Caki2 (cell line): ENCODE data around the gene CTNNB1. TPM values are rescaled to one million over a fixed set of nuclear protein-coding genes. Genes with fewer than 3 reads are reported as not detected.
"Not testable (repeated sequence)": the region's sequence is repeated elsewhere in the genome, so short reads cannot be mapped to it uniquely, and the experiment has no call there.

Experiments used
- DNase-seq: peaks from one replicate; pipeline ENCODE4 v3.0.0-alpha.2; 2015; ENCODE audit warnings: low read depth
- in situ Hi-C: cut with HindIII; loops from 2 replicates; pipeline ENCODE4 v1.10.0; 2016; ENCODE audit warnings: low sequenced_read_pairs, low pct_unique_long_range_greater_than_20kb, mixed read lengths
- total RNA-seq: library from RNA; depleted of rRNA; stranded (reverse); fragments of >200 nt; shearing (Covaris generic); gene quantifications from 2 replicates; pipeline ENCODE4 v1.2.3, GENCODE V29; 2014; ENCODE audit warnings: low replicate concordance

CTNNB1 gene
- total RNA-seq, 1 experiment from 2014 or later, result 129 TPM

- DNase-seq, result no peak
- in situ Hi-C loops, result no loop called here
Observed at GRCh38 chr3:41277790-41278465, 78.6 kb downstream of the CTNNB1 start.

GRCh38 chr3:41284934-41285333 is 85.6 kb downstream of the CTNNB1 start:
- in situ Hi-C loops, DNase-seq: not testable (repeated sequence)

GRCh38 chr3:41286305-41286704 is 87.0 kb downstream of the CTNNB1 start:
- no peak for DNase-seq
- in situ Hi-C loops, result no loop called here

GRCh38 chr3:41288785-41289184 is 89.5 kb downstream of the CTNNB1 start:
- DNase-seq, result no peak
- in situ Hi-C loops, result no loop called here
